B cell (primary cell): Measurements from ENCODE around the gene RAD9B. TPM values are rescaled to one million over a fixed set of nuclear protein-coding genes. Genes with fewer than 3 reads are reported as not detected.

Experiments
- ATAC-seq: fragments of 200-7000 bp; cut with Tn5 transposase; one replicate; pipeline ENCODE4 v1.10.0; 2021; ENCODE audit warnings: low read depth, mild to moderate bottlenecking, moderate number of reproducible peaks, moderate library complexity
- CTCF ChIA-PET: fragments of 350-600 bp; sonication (Branson Sonifier 250); formaldehyde crosslinking; loops from one replicate; lab custom pipeline; 2021; ENCODE audit warnings: antibody characterized with exemption, inconsistent platforms; lab: Charles Lee
- POLR2A ChIA-PET: fragments of 350-600 bp; sonication (Branson Sonifier 250); formaldehyde crosslinking; loops from one replicate; lab custom pipeline; 2021; ENCODE audit warnings: antibody characterized with exemption; lab: Charles Lee
- DNase-seq: peaks from one replicate; pipeline ENCODE4 v3.0.0; 2013
- H2AFZ ChIP-seq: 2 replicates; pipeline ENCODE4 v1.6.1; 2012; ENCODE audit warnings: mild to moderate bottlenecking, low read depth, low read length; ENCODE audit not compliant: insufficient read depth, poor library complexity, severe bottlenecking
- H3K27ac ChIP-seq, 2 donors: 1 replicate in 1 of 2; 2 replicates in 1 of 2; pipeline ENCODE4 v1.5.1; 2012 to 2013; ENCODE audit warnings: low read length in 2 of 2, mild to moderate bottlenecking in 2 of 2, moderate library complexity in 1 of 2
- H3K27me3 ChIP-seq, 4 experiments: fragments of 200-600 bp in 1 of 4; sonication (generic) in 1 of 4; replicated peaks in 1 of 4; 1 replicate in 2 of 4; 2 replicates in 2 of 4; pipeline versions ENCODE4 v1.6.1 to v1.7.0; 2013 to 2016; ENCODE audit warnings: low read length in 3 of 4, mild to moderate bottlenecking in 2 of 4, mixed read lengths in 1 of 4, moderate library complexity in 1 of 4; ENCODE audit not compliant: insufficient read depth in 4 of 4, control insufficient read depth in 3 of 4; ENCODE audit errors: control extremely low read depth in 1 of 4
- H3K36me3 ChIP-seq, 2 experiments: replicated peaks in 1 of 2; 1 replicate in 1 of 2; 2 replicates in 1 of 2; pipeline versions ENCODE4 v1.6.1 to v1.7.1; 2013; ENCODE audit warnings: low read length in 1 of 2; ENCODE audit not compliant: insufficient read depth in 2 of 2, control insufficient read depth in 1 of 2; ENCODE audit errors: control extremely low read depth in 1 of 2, extremely low read depth in 1 of 2
- H3K4me1 ChIP-seq, 2 donors: fragments of 200-600 bp in 1 of 2; sonication (generic) in 1 of 2; 1 replicate in 1 of 2; 2 replicates in 1 of 2; pipeline versions ENCODE4 v1.5.1 to v1.6.1; 2013 to 2017; ENCODE audit warnings: low read length in 2 of 2; ENCODE audit not compliant: control insufficient read depth in 2 of 2, insufficient read depth in 2 of 2
- H3K4me2 ChIP-seq: replicated peaks from 2 replicates; pipeline ENCODE3; 2012; ENCODE audit warnings: mild to moderate bottlenecking, low read depth, low read length; ENCODE audit not compliant: poor library complexity, severe bottlenecking
- H3K4me3 ChIP-seq, 5 experiments: fragments of 200-600 bp in 1 of 5; sonication (generic) in 1 of 5; 1 replicate in 3 of 5; 2 replicates in 2 of 5; pipeline versions ENCODE4 v1.5.1 to v1.7.0; 2011 to 2016; ENCODE audit warnings: low read length in 4 of 5, mild to moderate bottlenecking in 4 of 5, low read depth in 2 of 5, control low read depth in 1 of 5, moderate library complexity in 1 of 5; ENCODE audit not compliant: insufficient read depth in 1 of 5; ENCODE audit errors: control extremely low read depth in 1 of 5, extremely low read depth in 1 of 5
- H3K79me2 ChIP-seq: fragments of 200-600 bp; sonication (generic); one replicate; pipeline ENCODE4 v1.6.0; 2016; ENCODE audit warnings: low read length; ENCODE audit not compliant: control insufficient read depth, insufficient read depth
- H3K9ac ChIP-seq: fragments of 200-600 bp; sonication (generic); 2 replicates; pipeline ENCODE4 v1.6.1; 2017; ENCODE audit warnings: mild to moderate bottlenecking, low read length, moderate library complexity
- H3K9me3 ChIP-seq, 3 donors: one replicate each; pipeline versions ENCODE4 v1.6.1 to v1.7.1; 2013; ENCODE audit warnings: low read length in 2 of 3; ENCODE audit not compliant: control insufficient read depth in 2 of 3, insufficient read depth in 1 of 3; ENCODE audit errors: control extremely low read depth in 1 of 3
- H4K20me1 ChIP-seq: 2 replicates; pipeline ENCODE4 v1.6.0; 2012; ENCODE audit warnings: mild to moderate bottlenecking, low read length; ENCODE audit not compliant: insufficient read depth, control insufficient read depth, poor library complexity, severe bottlenecking
- H3K27ac Mint-ChIP-seq: one replicate; pipeline ENCODE4 v1.8.0; 2021; ENCODE audit warnings: mixed read lengths
- H3K27me3 Mint-ChIP-seq: one replicate; pipeline ENCODE4 v1.8.0; 2021; ENCODE audit warnings: mixed read lengths
- H3K4me1 Mint-ChIP-seq: one replicate; pipeline ENCODE4 v1.8.0; 2021; ENCODE audit warnings: mixed read lengths
- H3K4me3 Mint-ChIP-seq: one replicate; pipeline ENCODE4 v1.8.0; 2021; ENCODE audit warnings: mixed read lengths
- H3K9me3 Mint-ChIP-seq: one replicate; pipeline ENCODE4 v1.8.0; 2022; ENCODE audit warnings: mixed read lengths; ENCODE audit not compliant: insufficient read depth
- EZH2 ChIP-seq: IDR thresholded peaks from 2 replicates; pipeline ENCODE4 v1.6.1; 2012; ENCODE audit warnings: borderline replicate concordance, low read depth, mild to moderate bottlenecking, moderate library complexity, low read length; ENCODE audit not compliant: insufficient read depth, poor library complexity, severe bottlenecking
- WGBS: methylation state at CpG from one replicate; pipeline ENCODE4 v1.1.5; 2013; ENCODE audit warnings: missing lambda C conversion rate; ENCODE audit not compliant: insufficient coverage; 5-methylcytosine and 5-hydroxymethylcytosine counted together
- intact Hi-C: fragments of 100-400 bp; cut with micrococcal nuclease; formaldehyde crosslinking; loops from one replicate; pipeline ENCODE4 v1.10.0; 2022
- polyA plus RNA-seq: library from polyadenylated mRNA; depleted of rRNA; stranded (reverse); fragments of >200 nt; gene quantifications from 2 replicates; pipeline ENCODE4 v1.2.3, GENCODE V29; 2012
- total RNA-seq, 2 donors: library from RNA; stranded (reverse); fragments of 120-200 nt in 1 of 2; gene quantifications; 1 replicate in 1 of 2; 2 replicates in 1 of 2; pipeline versions ENCODE4 v1.2.3 to v1.2.4, GENCODE V29; 2013 to 2022
- TF ChIP-seq, protein P1 (sequence below): fragments of 200-600 bp; IDR thresholded peaks from one replicate; pipeline ENCODE4 v1.8.0; 2022; ENCODE audit warnings: antibody characterized with exemption, mild to moderate bottlenecking

Gene RAD9B
- total and polyA plus RNA-seq, 2 donors (not counting 1 experiment from before 2014, with no cell fraction given), result 0.75 to 1.5 TPM

DNA sequence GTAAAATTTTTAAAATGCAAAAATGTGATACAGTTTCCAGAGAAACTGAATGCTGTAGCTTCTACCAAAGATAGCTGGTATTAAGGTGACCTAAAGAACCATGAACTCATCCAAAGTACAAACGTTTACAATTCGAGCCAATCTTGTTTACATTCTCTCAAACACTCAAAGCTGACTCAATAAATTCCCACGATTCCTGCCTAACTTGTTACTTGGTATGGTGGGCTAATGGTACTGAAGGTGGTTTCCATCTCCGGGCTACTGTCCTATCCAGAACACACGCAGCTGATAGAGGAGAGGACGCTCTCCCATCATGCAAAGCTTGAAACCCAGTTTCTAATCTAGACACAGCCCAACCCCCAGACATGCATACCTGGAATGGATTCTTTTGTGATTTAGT, 31.5 kb downstream of the RAD9B start:
- TF ChIP-seq, protein P1, sequence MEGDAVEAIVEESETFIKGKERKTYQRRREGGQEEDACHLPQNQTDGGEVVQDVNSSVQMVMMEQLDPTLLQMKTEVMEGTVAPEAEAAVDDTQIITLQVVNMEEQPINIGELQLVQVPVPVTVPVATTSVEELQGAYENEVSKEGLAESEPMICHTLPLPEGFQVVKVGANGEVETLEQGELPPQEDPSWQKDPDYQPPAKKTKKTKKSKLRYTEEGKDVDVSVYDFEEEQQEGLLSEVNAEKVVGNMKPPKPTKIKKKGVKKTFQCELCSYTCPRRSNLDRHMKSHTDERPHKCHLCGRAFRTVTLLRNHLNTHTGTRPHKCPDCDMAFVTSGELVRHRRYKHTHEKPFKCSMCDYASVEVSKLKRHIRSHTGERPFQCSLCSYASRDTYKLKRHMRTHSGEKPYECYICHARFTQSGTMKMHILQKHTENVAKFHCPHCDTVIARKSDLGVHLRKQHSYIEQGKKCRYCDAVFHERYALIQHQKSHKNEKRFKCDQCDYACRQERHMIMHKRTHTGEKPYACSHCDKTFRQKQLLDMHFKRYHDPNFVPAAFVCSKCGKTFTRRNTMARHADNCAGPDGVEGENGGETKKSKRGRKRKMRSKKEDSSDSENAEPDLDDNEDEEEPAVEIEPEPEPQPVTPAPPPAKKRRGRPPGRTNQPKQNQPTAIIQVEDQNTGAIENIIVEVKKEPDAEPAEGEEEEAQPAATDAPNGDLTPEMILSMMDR, result no peak
- TF ChIP-seq EZH2, result no peak
- Mint-ChIP-seq H3K4me3 (no peak overlapping the region), H3K27me3 (no peaks in the 10 kb centered on the region), H3K27ac (no peak overlapping the region), H3K9me3 (no peaks in the 10 kb centered on the region), H3K4me1 (peaks cover 20% of the 10 kb centered on the region)
- Histone ChIP-seq H3K9ac (no peak overlapping the region), H4K20me1 (peaks cover 6% of the 10 kb centered on the region), H3K79me2 (peaks cover 16% of the 10 kb centered on the region), H3K4me3 (no peak overlapping the region), H3K9me3 (no peaks in the 10 kb centered on the region), H3K27me3 (no peaks in the 10 kb centered on the region), H3K4me2 (no peak overlapping the region), H3K36me3 (peaks cover 4 to 46% of the 10 kb centered on the region in 2 experiments), H2AFZ (no peak overlapping the region), H3K4me1 (peaks cover 0 to 3% of the 10 kb centered on the region in 2 donors), H3K27ac (no peak overlapping the region)
- ChIA-PET CTCF (interaction anchor here (0.9 to 4.4 kb wide), 9 partner anchors 10 to 86 kb away, joined by 3 to 22 read pairs (median 4); partner anchors contain the start of gene ARPC3), POLR2A (interaction anchor here (0.6 kb wide), 1 partner anchor 95 kb away, joined by 4 read pairs; no protein-coding TSS in a partner anchor)
- DNase-seq, result no peak
- intact Hi-C loops, result no loop called here
- WGBS, result no CpG with 5 or more reads among the region's 6 CpGs
- ATAC-seq, result no peak

DNA sequence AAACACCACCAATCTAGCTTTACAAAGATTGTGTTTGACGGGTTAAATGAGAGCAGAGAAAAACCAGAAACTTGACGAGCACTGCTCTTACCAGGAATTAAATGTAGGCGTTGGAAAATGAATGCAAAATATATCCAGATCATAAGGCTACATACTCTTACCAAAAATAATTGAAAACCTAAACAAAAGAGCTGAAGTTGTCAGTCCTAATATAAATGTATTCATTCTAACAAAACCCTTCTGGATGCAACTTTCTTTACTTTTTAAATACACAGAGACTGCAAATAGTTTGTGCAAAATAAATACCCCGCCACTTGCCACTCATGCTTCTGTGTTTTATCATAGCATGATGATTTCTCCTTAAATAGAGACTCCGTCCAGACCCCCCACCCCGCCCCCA, 32.7 kb downstream of the RAD9B start:
- POLR2A ChIA-PET, result no interaction called here

More for the DNA sequence above, 32.7 kb downstream of the RAD9B start:
- Histone ChIP-seq H3K4me2 (no peak overlapping the region), H3K4me3 (no peak overlapping the region), H3K9me3 (no peaks in the 10 kb centered on the region), H3K27ac (no peak overlapping the region), H3K36me3 (peaks cover under 1 to 57% of the 10 kb centered on the region in 2 experiments), H2AFZ (no peak overlapping the region), H3K4me1 (peaks cover 0 to 3% of the 10 kb centered on the region in 2 donors), H3K27me3 (no peaks in the 10 kb centered on the region), H3K79me2 (peaks cover 28% of the 10 kb centered on the region), H4K20me1 (peaks cover 15% of the 10 kb centered on the region), H3K9ac (no peak overlapping the region)
- H3K27me3 Mint-ChIP-seq, result no peaks in the 10 kb centered on the region
- WGBS, result no CpG with 5 or more reads among the region's 6 CpGs
- DNase-seq (no peak), ATAC-seq (no peak)
- H3K4me3 Mint-ChIP-seq, result no peak overlapping the region
- H3K27ac Mint-ChIP-seq, result no peak overlapping the region
- CTCF ChIA-PET, result interaction anchor here (2.2 to 4.4 kb wide), 4 partner anchors 17 to 85 kb away, joined by 4 to 22 read pairs (median 13); partner anchors contain the start of gene ARPC3
- intact Hi-C loops, result no loop called here
- H3K9me3 Mint-ChIP-seq, result no peaks in the 10 kb centered on the region
- peaks cover 20% of the 10 kb centered on the region for H3K4me1 Mint-ChIP-seq
- TF ChIP-seq EZH2, result no peak
- TF ChIP-seq, protein P1, result no peak
